ENCODE results near the gene APBB3.

- TF ChIP-seq SUZ12 (IDR thresholded peaks at IDR 0.05) (no peak), TARDBP (IDR thresholded peaks at IDR 0.05) (no peak), FOXM1 (IDR thresholded peaks at IDR 0.05; ENCODE audit: borderline replicate concordance) (no peak), CTBP1 (IDR thresholded peaks at IDR 0.05; ENCODE audit: borderline replicate concordance) (no peak), BHLHE40 (IDR thresholded peaks at IDR 0.05; ENCODE audit: borderline replicate concordance) (no peak), SP1 (IDR thresholded peaks at IDR 0.05) (no peak), FOXA1 (IDR thresholded peaks at IDR 0.05) (no peak), L3MBTL2 (conservative IDR thresholded peaks at IDR 0.05) (no peak), HDGF (IDR thresholded peaks at IDR 0.05; ENCODE audit: borderline replicate concordance) (no peak)
- TF ChIP-seq, protein P1, sequence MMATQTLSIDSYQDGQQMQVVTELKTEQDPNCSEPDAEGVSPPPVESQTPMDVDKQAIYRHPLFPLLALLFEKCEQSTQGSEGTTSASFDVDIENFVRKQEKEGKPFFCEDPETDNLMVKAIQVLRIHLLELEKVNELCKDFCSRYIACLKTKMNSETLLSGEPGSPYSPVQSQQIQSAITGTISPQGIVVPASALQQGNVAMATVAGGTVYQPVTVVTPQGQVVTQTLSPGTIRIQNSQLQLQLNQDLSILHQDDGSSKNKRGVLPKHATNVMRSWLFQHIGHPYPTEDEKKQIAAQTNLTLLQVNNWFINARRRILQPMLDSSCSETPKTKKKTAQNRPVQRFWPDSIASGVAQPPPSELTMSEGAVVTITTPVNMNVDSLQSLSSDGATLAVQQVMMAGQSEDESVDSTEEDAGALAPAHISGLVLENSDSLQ (IDR thresholded peaks at IDR 0.05) = no peak
Measured at GRCh38 chr5:140524003-140524402, 40.4 kb downstream of the APBB3 start.
